NT2/D1 (cell line): Measurements from ENCODE around the gene SCAMP2.
A peak's percentile ranks its signal among the peaks of the same experiment; 100 is the strongest.
"Not testable (repeated sequence)": the region's sequence is repeated elsewhere in the genome, so short reads cannot be mapped to it uniquely, and the experiment has no call there.

ENCODE experiments used
- DNase-seq: peaks from one replicate; pipeline ENCODE4 v3.0.0-alpha.2; 2011; ENCODE audit warnings: low read depth, low spot score
- H3K27me3 ChIP-seq: 2 replicates; pipeline ENCODE4 v1.6.0; 2011; ENCODE audit warnings: mild to moderate bottlenecking; ENCODE audit not compliant: insufficient read length, insufficient read depth
- H3K36me3 ChIP-seq: 2 replicates; pipeline ENCODE4 v1.6.1; 2011; ENCODE audit warnings: mild to moderate bottlenecking, low read length, mixed read lengths; ENCODE audit not compliant: insufficient read depth, insufficient read length
- H3K4me1 ChIP-seq: 2 replicates; pipeline ENCODE4 v1.5.1; 2011; ENCODE audit not compliant: insufficient read depth, insufficient read length
- H3K4me3 ChIP-seq: 2 replicates; pipeline ENCODE4 v1.5.1; 2011; ENCODE audit warnings: low read depth; ENCODE audit not compliant: insufficient read length
- H3K9ac ChIP-seq: 2 replicates; pipeline ENCODE4 v1.6.0; 2011; ENCODE audit warnings: low read depth; ENCODE audit not compliant: insufficient read length
- H3K9me3 ChIP-seq: 2 replicates; pipeline ENCODE4 v1.5.1; 2011; ENCODE audit warnings: mild to moderate bottlenecking, low read length; ENCODE audit not compliant: insufficient read depth
- SUZ12 ChIP-seq: IDR thresholded peaks from 2 replicates; pipeline ENCODE4 v1.6.1; 2011; ENCODE audit not compliant: insufficient read length, insufficient read depth; ENCODE audit errors: extremely low read depth
- YY1 ChIP-seq: IDR thresholded peaks from 2 replicates; pipeline ENCODE4 v1.6.1; 2011; ENCODE audit not compliant: insufficient read length, insufficient read depth
- ZNF274 ChIP-seq: IDR thresholded peaks from 2 replicates; pipeline ENCODE4 v1.6.1; 2011; ENCODE audit warnings: mild to moderate bottlenecking, low read depth, low read length

The SCAMP2 gene

GRCh38 chr15:74873036-74873755 lies at the start of gene SCAMP2:
Gene SCAMP2, minus strand, starts transcription at chr15:74873365. Its CDS starts 110 bp downstream, at chr15:74873255.
- peaks cover 5% of the 10 kb centered on the region for H3K36me3 ChIP-seq
- H3K9me3 ChIP-seq, result peaks cover 7% of the 10 kb centered on the region
- H3K27me3 ChIP-seq, result no peaks in the 10 kb centered on the region
- peak within 1 kb of the TSS; percentile 93 for H3K4me3 ChIP-seq
- H3K9ac ChIP-seq, result peak within 1 kb of the TSS; percentile 93
- H3K4me1 ChIP-seq, result peaks cover 2% of the 10 kb centered on the region
- TF ChIP-seq SUZ12, result no peak
- no peak for TF ChIP-seq YY1
- TF ChIP-seq ZNF274, result no peak
- peak; percentile 94 for DNase-seq

DNA sequence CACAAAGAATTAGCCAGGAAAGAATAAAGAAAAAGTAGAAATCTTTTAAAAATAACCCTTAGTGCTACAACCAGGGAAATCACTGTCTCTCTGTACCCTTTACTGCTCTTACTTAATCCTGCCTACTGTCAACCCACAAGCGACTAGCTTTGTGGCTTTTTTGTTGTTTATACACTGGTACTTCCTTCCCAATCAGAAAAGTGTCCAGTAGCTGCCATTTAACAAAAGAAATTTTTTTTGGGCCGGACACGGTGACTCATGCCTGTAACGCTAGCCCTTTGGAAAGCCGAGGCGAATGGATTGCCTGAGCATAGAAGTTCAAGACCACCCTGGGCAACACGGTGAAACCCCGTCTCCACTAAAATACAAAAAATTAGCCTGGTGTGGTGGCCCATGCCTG lies 47.3 kb upstream of the SCAMP2 start:
- H3K4me1 ChIP-seq, result no peaks in the 10 kb centered on the region
- TF ChIP-seq ZNF274 (no peak), SUZ12 (no peak), YY1 (no peak)
- DNase-seq, result no peak
- H3K36me3 ChIP-seq, result peaks cover 85% of the 10 kb centered on the region
- H3K9ac ChIP-seq, result no peak overlapping the region
- H3K4me3 ChIP-seq, result no peak overlapping the region
- no peaks in the 10 kb centered on the region for H3K9me3 ChIP-seq
- no peaks in the 10 kb centered on the region for H3K27me3 ChIP-seq

DNA sequence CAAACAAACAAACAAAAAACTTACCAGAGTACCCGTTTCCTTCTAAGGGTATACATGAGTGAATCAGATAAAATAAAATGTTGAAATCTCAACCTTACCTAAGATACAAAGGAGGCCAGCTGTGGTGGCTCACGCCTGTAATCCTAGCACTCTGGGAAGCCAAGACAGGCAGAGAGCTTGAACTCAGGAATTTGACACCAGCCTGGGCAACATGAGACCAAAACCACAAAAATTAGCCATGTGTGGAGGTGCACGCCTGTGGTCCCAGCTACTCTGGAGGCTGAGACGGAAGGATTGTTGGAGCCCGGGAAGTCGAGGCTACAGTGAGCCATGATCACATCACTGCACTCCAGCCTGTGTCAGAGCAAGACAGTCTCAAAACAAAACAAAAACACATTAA lies 44.5 kb upstream of the SCAMP2 start:
- no peak for DNase-seq
- Histone ChIP-seq H3K4me3 (no peak overlapping the region), H3K4me1 (no peaks in the 10 kb centered on the region), H3K9ac (no peak overlapping the region), H3K36me3 (peaks cover 78% of the 10 kb centered on the region), H3K9me3 (no peaks in the 10 kb centered on the region), H3K27me3 (no peaks in the 10 kb centered on the region)
- TF ChIP-seq ZNF274 (no peak), SUZ12 (no peak), YY1 (no peak)

DNA sequence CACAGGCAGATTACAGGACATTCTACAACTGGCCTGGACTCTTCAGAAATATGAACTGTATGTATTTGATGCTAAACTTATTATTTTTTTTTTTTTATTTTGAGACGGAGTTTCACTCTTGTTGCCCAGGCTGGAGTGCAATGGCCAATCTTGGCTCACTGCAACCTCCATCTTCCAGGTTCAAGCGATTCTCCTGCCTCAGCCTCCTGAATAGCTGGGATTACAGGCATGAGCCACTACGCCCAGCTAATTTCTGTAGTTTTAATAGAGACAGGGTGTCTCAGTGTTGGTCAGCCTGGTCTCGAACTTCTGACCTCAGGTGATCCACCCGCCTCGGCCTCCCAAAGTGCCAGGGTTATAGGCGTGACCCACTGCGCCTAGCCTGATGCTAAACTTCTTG lies 40.6 kb upstream of the SCAMP2 start:
- not testable (repeated sequence) for H3K9me3 ChIP-seq, DNase-seq, H3K9ac ChIP-seq, H3K4me1 ChIP-seq, H3K4me3 ChIP-seq, H3K27me3 ChIP-seq
- H3K36me3 ChIP-seq, result peaks cover 64% of the 10 kb centered on the region

DNA sequence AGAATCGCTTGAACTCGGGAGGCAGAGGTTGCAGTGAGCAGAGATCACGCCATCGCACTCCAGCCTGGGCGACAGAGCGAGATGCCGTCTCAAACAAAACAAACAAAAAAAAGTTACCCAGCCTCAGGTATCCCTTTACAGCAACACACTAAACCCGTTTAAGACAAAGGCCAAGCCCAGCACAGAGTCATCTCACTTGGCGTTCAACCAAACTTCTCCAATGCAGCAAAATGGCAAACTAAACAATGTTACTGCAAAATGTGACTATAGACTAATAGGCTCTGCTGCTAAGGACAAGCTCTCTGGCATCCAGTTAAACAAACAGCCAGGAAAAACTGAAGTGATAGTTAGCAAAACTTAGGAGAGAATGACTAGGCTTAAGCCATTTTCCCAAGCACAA lies 39.9 kb upstream of the SCAMP2 start:
- no peak for TF ChIP-seq SUZ12
- TF ChIP-seq ZNF274, result no peak
- no peak for TF ChIP-seq YY1
- no peak for DNase-seq

DNA sequence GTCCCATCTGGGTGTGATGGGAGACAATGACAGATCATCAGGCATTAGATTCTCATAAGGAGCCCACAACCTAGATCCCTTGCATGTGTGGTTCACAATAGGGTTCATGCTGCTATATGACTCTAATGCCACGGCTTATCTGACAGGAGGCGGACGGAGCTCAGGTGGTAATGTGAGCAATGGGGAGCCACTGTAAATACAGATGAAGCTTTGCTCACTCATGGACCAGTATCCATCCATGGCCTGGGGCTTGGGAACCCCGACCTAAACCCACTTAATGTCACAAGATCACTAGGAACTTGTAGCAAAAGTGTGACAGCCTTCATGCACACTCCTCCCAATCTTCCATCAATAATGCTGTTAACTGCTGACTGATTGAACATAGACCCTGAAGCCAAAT lies 35.5 kb upstream of the SCAMP2 start:
- H3K36me3 ChIP-seq, result peaks cover 38% of the 10 kb centered on the region
- H3K27me3 ChIP-seq, result no peaks in the 10 kb centered on the region
- DNase-seq, result no peak
- no peak overlapping the region for H3K9ac ChIP-seq
- TF ChIP-seq YY1 (no peak), ZNF274 (no peak), SUZ12 (no peak)
- no peaks in the 10 kb centered on the region for H3K9me3 ChIP-seq
- peaks cover 3% of the 10 kb centered on the region for H3K4me1 ChIP-seq
- H3K4me3 ChIP-seq, result no peak overlapping the region

More for the DNA sequence above, 39.9 kb upstream of the SCAMP2 start:
- peaks cover 60% of the 10 kb centered on the region for H3K36me3 ChIP-seq
- H3K4me3 ChIP-seq, result no peak overlapping the region
- no peaks in the 10 kb centered on the region for H3K4me1 ChIP-seq
- H3K9me3 ChIP-seq, result no peaks in the 10 kb centered on the region
- no peak overlapping the region for H3K9ac ChIP-seq
- H3K27me3 ChIP-seq, result no peaks in the 10 kb centered on the region

DNA sequence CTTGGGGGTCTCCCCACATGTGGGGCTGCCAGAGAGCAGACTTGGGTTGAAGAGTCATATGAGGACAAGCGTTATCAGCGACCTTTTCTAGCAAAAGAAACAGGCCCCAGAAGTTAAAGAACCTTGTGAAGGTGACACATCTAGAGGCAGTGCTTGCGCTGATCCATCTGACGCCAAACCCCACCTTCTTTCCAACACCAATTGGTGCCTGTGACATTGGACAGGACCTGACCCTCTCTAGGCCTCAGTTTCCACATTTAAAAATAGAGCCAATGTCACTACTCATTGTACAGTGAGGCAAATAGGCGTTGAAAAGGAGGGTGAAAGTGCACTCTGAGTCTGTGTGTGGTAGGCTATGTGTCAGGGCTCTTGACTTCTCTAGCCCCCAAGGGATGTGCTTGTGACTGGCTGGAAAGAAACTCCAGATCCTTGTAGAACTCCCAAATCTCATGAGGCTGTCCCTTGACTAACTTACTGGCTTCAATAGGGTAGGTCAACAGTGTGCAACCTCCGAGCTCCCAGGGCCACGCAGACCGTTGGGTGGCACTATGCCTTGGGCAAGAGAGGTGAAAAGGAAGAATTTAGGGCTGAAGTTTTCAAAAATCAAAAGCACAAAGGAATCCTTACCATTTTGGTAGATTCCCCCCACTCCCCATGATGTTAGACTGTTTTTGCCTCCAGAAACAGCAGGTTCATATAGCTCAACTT lies 34.2 kb upstream of the SCAMP2 start:
- H3K9ac ChIP-seq, result peak overlapping the region; percentile 96
- peak overlapping the region; percentile 86 for H3K4me3 ChIP-seq
- peaks cover 41% of the 10 kb centered on the region for H3K36me3 ChIP-seq
- DNase-seq, result no peak
- H3K4me1 ChIP-seq, result peaks cover 3% of the 10 kb centered on the region
- no peaks in the 10 kb centered on the region for H3K9me3 ChIP-seq
- TF ChIP-seq ZNF274 (no peak), YY1 (no peak), SUZ12 (no peak)
- H3K27me3 ChIP-seq, result no peaks in the 10 kb centered on the region
